Measurements from ENCODE around the gene LRIG1.

The LRIG1 gene

DNA sequence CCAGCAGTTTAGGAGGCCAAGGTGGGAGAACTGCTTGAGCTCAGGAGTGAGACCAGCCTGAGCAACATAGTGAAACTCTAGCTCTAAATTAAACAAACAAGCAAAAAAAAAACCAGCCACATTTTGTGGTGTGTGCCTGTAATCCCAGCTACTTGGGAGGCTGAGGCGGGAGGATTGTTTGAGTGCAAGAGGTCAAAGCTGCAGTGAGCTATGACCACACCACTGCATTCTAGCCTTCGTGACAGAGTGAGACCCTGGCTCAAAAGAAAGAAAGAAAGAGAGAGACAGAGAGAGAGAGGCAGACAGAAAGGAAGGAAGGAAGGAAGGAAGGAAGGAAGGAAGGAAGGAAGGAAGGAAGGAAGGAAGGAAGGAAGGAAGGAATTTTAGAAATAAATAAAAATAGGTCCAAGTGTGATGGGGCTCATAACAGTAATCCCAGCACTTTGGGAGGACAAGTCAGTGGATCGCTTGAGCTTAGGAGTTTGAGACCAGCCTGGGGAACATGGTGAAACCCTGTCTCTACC is 38.7 kb upstream of the LRIG1 start:
- H3K36me3 ChIP-seq (ENCODE audit: control insufficient read depth, low read length) = no peaks in the 10 kb centered on the region
- no peaks in the 10 kb centered on the region for H3K9me2 ChIP-seq (replicated peaks; ENCODE audit: control insufficient read depth, low read length)
- H3K27ac ChIP-seq (ENCODE audit: low read depth, low read length) = no peak overlapping the region
- H3K4me1 ChIP-seq (ENCODE audit: control insufficient read depth, low read length) = no peaks in the 10 kb centered on the region
- H3K4me2 ChIP-seq (ENCODE audit: low read length) = no peak overlapping the region
- H3K4me3 ChIP-seq (ENCODE audit: low read length) = no peak overlapping the region
- H4K20me1 ChIP-seq (ENCODE audit: control insufficient read depth, insufficient read depth, low read depth, low read length) = no peaks in the 10 kb centered on the region
- H3K79me2 ChIP-seq (ENCODE audit: control insufficient read depth, low read length) = no peaks in the 10 kb centered on the region
- H3K27me3 ChIP-seq (ENCODE audit: control insufficient read depth, low read length) = no peaks in the 10 kb centered on the region
- TF ChIP-seq EZH2phosphoT487 (IDR thresholded peaks at IDR 0.05; ENCODE audit: borderline replicate concordance, low read length) (no peak), CTCF (IDR thresholded peaks at IDR 0.05; ENCODE audit: low read depth, low read length, poor library complexity, severe bottlenecking) (no peak)
- no peaks in the 10 kb centered on the region for H3F3A ChIP-seq (ENCODE audit: control insufficient read depth, insufficient read depth)
- H3K9me3 ChIP-seq (ENCODE audit: control insufficient read depth, insufficient read depth, low read length) = no peaks in the 10 kb centered on the region

- Histone ChIP-seq H3K4me3 (ENCODE audit: low read length) (no peak overlapping the region), H3K27ac (ENCODE audit: low read depth, low read length) (no peak overlapping the region), H3K9me3 (ENCODE audit: control insufficient read depth, insufficient read depth, low read length) (no peaks in the 10 kb centered on the region), H3K4me2 (ENCODE audit: low read length) (no peak overlapping the region), H4K20me1 (ENCODE audit: control insufficient read depth, insufficient read depth, low read depth, low read length) (no peaks in the 10 kb centered on the region), H3K9me2 (replicated peaks; ENCODE audit: control insufficient read depth, low read length) (no peaks in the 10 kb centered on the region), H3K36me3 (ENCODE audit: control insufficient read depth, low read length) (no peaks in the 10 kb centered on the region), H3F3A (ENCODE audit: control insufficient read depth, insufficient read depth) (no peaks in the 10 kb centered on the region), H3K79me2 (ENCODE audit: control insufficient read depth, low read length) (no peaks in the 10 kb centered on the region), H3K4me1 (ENCODE audit: control insufficient read depth, low read length) (peaks cover 6% of the 10 kb centered on the region), H3K27me3 (ENCODE audit: control insufficient read depth, low read length) (no peaks in the 10 kb centered on the region)
- no peak for TF ChIP-seq EZH2phosphoT487 (IDR thresholded peaks at IDR 0.05; ENCODE audit: borderline replicate concordance, low read length)
- TF ChIP-seq CTCF (IDR thresholded peaks at IDR 0.05; ENCODE audit: low read depth, low read length, poor library complexity, severe bottlenecking) = no peak
Observed at GRCh38 chr3:66538390-66538789, 37.6 kb upstream of the LRIG1 start.

- H3K9me2 ChIP-seq (replicated peaks; ENCODE audit: control insufficient read depth, low read length) = no peaks in the 10 kb centered on the region
- H4K20me1 ChIP-seq (ENCODE audit: control insufficient read depth, insufficient read depth, low read depth, low read length) = no peaks in the 10 kb centered on the region
- no peaks in the 10 kb centered on the region for H3F3A ChIP-seq (ENCODE audit: control insufficient read depth, insufficient read depth)
- no peaks in the 10 kb centered on the region for H3K79me2 ChIP-seq (ENCODE audit: control insufficient read depth, low read length)
- no peaks in the 10 kb centered on the region for H3K27me3 ChIP-seq (ENCODE audit: control insufficient read depth, low read length)
- no peaks in the 10 kb centered on the region for H3K36me3 ChIP-seq (ENCODE audit: control insufficient read depth, low read length)
- H3K4me3 ChIP-seq (ENCODE audit: low read length) = no peak overlapping the region
- peaks cover 6% of the 10 kb centered on the region for H3K4me1 ChIP-seq (ENCODE audit: control insufficient read depth, low read length)
- no peak for TF ChIP-seq EZH2phosphoT487 (IDR thresholded peaks at IDR 0.05; ENCODE audit: borderline replicate concordance, low read length)
- no peak for TF ChIP-seq CTCF (IDR thresholded peaks at IDR 0.05; ENCODE audit: low read depth, low read length, poor library complexity, severe bottlenecking)
- no peaks in the 10 kb centered on the region for H3K9me3 ChIP-seq (ENCODE audit: control insufficient read depth, insufficient read depth, low read length)
- no peak overlapping the region for H3K4me2 ChIP-seq (ENCODE audit: low read length)
- no peak overlapping the region for H3K27ac ChIP-seq (ENCODE audit: low read depth, low read length)
Observed at GRCh38 chr3:66537735-66538134, 36.9 kb upstream of the LRIG1 start.
